SJCRH30 (cell line): ENCODE data around the gene SIL1. TPM values are rescaled to one million over a fixed set of nuclear protein-coding genes. Genes with fewer than 3 reads are reported as not detected.
A peak's percentile ranks its signal among the peaks of the same experiment; 100 is the strongest.
"Not testable (repeated sequence)": the region's sequence is repeated elsewhere in the genome, so short reads cannot be mapped to it uniquely, and the experiment has no call there.

Source experiments
- DNase-seq, 2 experiments: peaks; one replicate each; pipeline ENCODE4 v3.0.0-alpha.2; 2015 to 2020
- H3K27ac ChIP-seq: fragments of 250-450 bp; sonication (Bioruptor Pico); 2 replicates; pipeline ENCODE4 v1.5.1; 2020; ENCODE audit warnings: mild to moderate bottlenecking, moderate library complexity
- H3K27me3 ChIP-seq: fragments of 250-450 bp; sonication (Bioruptor Pico); 2 replicates; pipeline ENCODE4 v1.5.1; 2020; ENCODE audit warnings: mild to moderate bottlenecking, moderate library complexity
- H3K36me3 ChIP-seq: fragments of 250-450 bp; sonication (Bioruptor Pico); 2 replicates; pipeline ENCODE4 v1.5.1; 2020; ENCODE audit warnings: mild to moderate bottlenecking, moderate library complexity
- H3K4me1 ChIP-seq: fragments of 250-450 bp; sonication (Bioruptor Pico); 2 replicates; pipeline ENCODE4 v1.5.1; 2020; ENCODE audit warnings: mild to moderate bottlenecking, moderate library complexity
- H3K4me3 ChIP-seq: fragments of 250-450 bp; sonication (Bioruptor Pico); 2 replicates; pipeline ENCODE4 v1.5.1; 2020; ENCODE audit warnings: mild to moderate bottlenecking, moderate library complexity
- H3K9me3 ChIP-seq: fragments of 250-450 bp; sonication (Bioruptor Pico); replicated peaks from 2 replicates; pipeline ENCODE4 v1.5.1; 2020; ENCODE audit warnings: mild to moderate bottlenecking, moderate library complexity
- total RNA-seq: library from RNA; depleted of rRNA; stranded (reverse); fragments of >200 nt; shearing (Covaris generic); gene quantifications from 2 replicates; pipeline ENCODE4 v1.2.3, GENCODE V29; 2014

Gene SIL1
- total RNA-seq, 1 experiment from 2014 or later = 7.1 TPM

- H3K27ac ChIP-seq = no peak overlapping the region
- no peak overlapping the region for H3K4me3 ChIP-seq
- no peaks in the 10 kb centered on the region for H3K27me3 ChIP-seq
- no peaks in the 10 kb centered on the region for H3K9me3 ChIP-seq
- no peaks in the 10 kb centered on the region; the same call in 1 of the 2 replicates for H3K4me1 ChIP-seq
- H3K36me3 ChIP-seq = no peaks in the 10 kb centered on the region
- no peak for DNase-seq
These were observed 71.5 kb downstream of the SIL1 start for GRCh38 chr5:139126711-139127111.

GRCh38 chr5:139125991-139126390 lies 72.2 kb downstream of the SIL1 start:
- no peak for DNase-seq
- H3K9me3 ChIP-seq = no peaks in the 10 kb centered on the region
- H3K4me1 ChIP-seq = no peaks in the 10 kb centered on the region; the same call in 1 of the 2 replicates
- H3K4me3 ChIP-seq = no peak overlapping the region
- H3K27ac ChIP-seq = no peak overlapping the region
- H3K36me3 ChIP-seq = no peaks in the 10 kb centered on the region
- no peaks in the 10 kb centered on the region for H3K27me3 ChIP-seq

GRCh38 chr5:139124774-139125520 lies 73.2 kb downstream of the SIL1 start:
- DNase-seq = no peak
- Histone ChIP-seq H3K4me1 (no peaks in the 10 kb centered on the region), H3K9me3 (no peaks in the 10 kb centered on the region), H3K36me3 (no peaks in the 10 kb centered on the region), H3K27ac (no peak overlapping the region), H3K4me3 (no peak overlapping the region), H3K27me3 (no peaks in the 10 kb centered on the region)

- Histone ChIP-seq H3K4me3 (no peak overlapping the region), H3K27ac (no peak overlapping the region), H3K4me1 (no peaks in the 10 kb centered on the region), H3K27me3 (no peaks in the 10 kb centered on the region), H3K36me3 (no peaks in the 10 kb centered on the region), H3K9me3 (no peaks in the 10 kb centered on the region)
- DNase-seq = no peak
These were observed 77.0 kb downstream of the SIL1 start for GRCh38 chr5:139121120-139121519.

- Histone ChIP-seq H3K4me3 (no peak overlapping the region), H3K27ac (no peak overlapping the region), H3K36me3 (no peaks in the 10 kb centered on the region), H3K9me3 (no peaks in the 10 kb centered on the region), H3K4me1 (no peaks in the 10 kb centered on the region), H3K27me3 (no peaks in the 10 kb centered on the region)
- no peak for DNase-seq
These were observed 77.6 kb downstream of the SIL1 start for GRCh38 chr5:139120521-139120920.

- Histone ChIP-seq H3K27me3 (no peaks in the 10 kb centered on the region), H3K4me3 (no peak overlapping the region), H3K4me1 (no peaks in the 10 kb centered on the region), H3K36me3 (no peaks in the 10 kb centered on the region), H3K9me3 (no peaks in the 10 kb centered on the region), H3K27ac (no peak overlapping the region)
- DNase-seq = no peak
These were observed 79.4 kb downstream of the SIL1 start for GRCh38 chr5:139118804-139119203.

GRCh38 chr5:139117342-139117884 lies 80.8 kb downstream of the SIL1 start:
- no peak for DNase-seq
- Histone ChIP-seq H3K36me3 (no peaks in the 10 kb centered on the region), H3K4me1 (no peaks in the 10 kb centered on the region), H3K4me3 (no peak overlapping the region), H3K27me3 (no peaks in the 10 kb centered on the region), H3K9me3 (no peaks in the 10 kb centered on the region), H3K27ac (no peak overlapping the region)

GRCh38 chr5:139116100-139116655 lies 82.0 kb downstream of the SIL1 start:
- DNase-seq = no peak

GRCh38 chr5:139113892-139114291 lies 84.3 kb downstream of the SIL1 start:
- no peaks in the 10 kb centered on the region for H3K9me3 ChIP-seq
- H3K27ac ChIP-seq = no peak overlapping the region
- no peaks in the 10 kb centered on the region for H3K27me3 ChIP-seq
- no peaks in the 10 kb centered on the region for H3K36me3 ChIP-seq
- DNase-seq = no peak
- no peaks in the 10 kb centered on the region for H3K4me1 ChIP-seq
- no peak overlapping the region for H3K4me3 ChIP-seq

More at GRCh38 chr5:139116100-139116655, 82.0 kb downstream of the SIL1 start:
- no peaks in the 10 kb centered on the region for H3K36me3 ChIP-seq
- no peaks in the 10 kb centered on the region for H3K27me3 ChIP-seq
- H3K4me3 ChIP-seq = no peak overlapping the region
- no peak overlapping the region for H3K27ac ChIP-seq
- H3K4me1 ChIP-seq = no peaks in the 10 kb centered on the region
- H3K9me3 ChIP-seq = no peaks in the 10 kb centered on the region

- not testable (repeated sequence) for H3K4me1 ChIP-seq, H3K9me3 ChIP-seq, H3K27ac ChIP-seq, H3K27me3 ChIP-seq, H3K36me3 ChIP-seq, H3K4me3 ChIP-seq, DNase-seq
These were observed 85.8 kb downstream of the SIL1 start for GRCh38 chr5:139112362-139112761.

- no peak overlapping the region for H3K4me3 ChIP-seq
- no peaks in the 10 kb centered on the region for H3K36me3 ChIP-seq
- no peaks in the 10 kb centered on the region for H3K27me3 ChIP-seq
- H3K9me3 ChIP-seq = no peaks in the 10 kb centered on the region
- no peak overlapping the region for H3K27ac ChIP-seq
- no peaks in the 10 kb centered on the region for H3K4me1 ChIP-seq
- DNase-seq = no peak
These were observed 87.5 kb downstream of the SIL1 start for GRCh38 chr5:139110526-139111168.

GRCh38 chr5:139108063-139108824 lies 89.9 kb downstream of the SIL1 start:
- Histone ChIP-seq H3K36me3 (no peaks in the 10 kb centered on the region), H3K4me1 (no peaks in the 10 kb centered on the region), H3K9me3 (no peaks in the 10 kb centered on the region), H3K27ac (no peak overlapping the region), H3K4me3 (no peak overlapping the region), H3K27me3 (no peaks in the 10 kb centered on the region)
- peak in 1 of 2 experiments; percentile 48 for DNase-seq

GRCh38 chr5:139105621-139106071 lies 92.5 kb downstream of the SIL1 start:
- no peak for DNase-seq
- no peaks in the 10 kb centered on the region for H3K9me3 ChIP-seq
- H3K27me3 ChIP-seq = no peaks in the 10 kb centered on the region
- no peak overlapping the region for H3K4me3 ChIP-seq
- no peaks in the 10 kb centered on the region for H3K36me3 ChIP-seq
- no peak overlapping the region for H3K27ac ChIP-seq
- H3K4me1 ChIP-seq = no peaks in the 10 kb centered on the region

GRCh38 chr5:139104577-139105276 lies 93.4 kb downstream of the SIL1 start:
- Histone ChIP-seq H3K27ac (no peak overlapping the region), H3K4me3 (no peak overlapping the region), H3K27me3 (no peaks in the 10 kb centered on the region), H3K9me3 (no peaks in the 10 kb centered on the region), H3K4me1 (no peaks in the 10 kb centered on the region), H3K36me3 (no peaks in the 10 kb centered on the region)
- DNase-seq = no peak
